Measurements from ENCODE around the gene OSTC. TPM values are rescaled to one million over a fixed set of nuclear protein-coding genes. Genes with fewer than 3 reads are reported as not detected.

The OSTC gene
- 140 and 151 TPM in 2 replicates for total RNA-seq

GRCh38 chr4:108650212-108651013 is at the start of gene OSTC:
OSTC (plus strand) TSS chr4:108650599; CDS start chr4:108650656, 57 bp downstream.

GRCh38 chr4:108620101-108620932 is 30.1 kb upstream of the OSTC start, which contains the start of gene RPL34:
RPL34 (plus strand) TSS chr4:108620576; CDS start chr4:108621960, 1,384 bp downstream.

Other genes with a start within 250 kb of the OSTC start
- gene RPL34, start 30.0 kb upstream of the OSTC start, total RNA-seq, result 596 and 679 TPM in 2 replicates
- gene ETNPPL, start 112.5 kb downstream of the OSTC start, total RNA-seq, result not detected in 2 replicates